GDM1 (cell line): ENCODE data around the gene SLC1A2.

Experiments
- DNase-seq: peaks from one replicate; lab custom pipeline; 2025; lab: John Stamatoyannopoulos, UW

The SLC1A2 gene

DNA sequence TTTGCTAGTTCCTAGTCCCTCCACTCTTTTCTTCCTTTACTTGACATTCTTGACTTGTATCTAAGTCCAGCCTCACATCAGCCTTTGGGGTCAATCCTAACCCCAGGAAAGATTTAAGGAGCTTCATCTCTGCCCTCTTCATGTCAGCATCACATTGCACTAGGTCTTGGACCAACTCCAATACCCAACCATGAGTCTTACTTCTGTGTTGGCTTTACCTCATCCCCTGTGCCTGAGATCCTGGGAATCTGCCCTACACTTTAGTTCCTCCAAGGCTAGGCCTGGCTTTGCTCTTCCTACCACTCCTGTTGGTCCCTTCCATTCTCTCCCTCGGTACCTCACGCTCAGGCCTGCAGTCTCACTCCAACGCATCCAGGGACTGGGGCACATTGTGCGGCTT, 117.0 kb downstream of the SLC1A2 start:
- DNase-seq: no peak

DNA sequence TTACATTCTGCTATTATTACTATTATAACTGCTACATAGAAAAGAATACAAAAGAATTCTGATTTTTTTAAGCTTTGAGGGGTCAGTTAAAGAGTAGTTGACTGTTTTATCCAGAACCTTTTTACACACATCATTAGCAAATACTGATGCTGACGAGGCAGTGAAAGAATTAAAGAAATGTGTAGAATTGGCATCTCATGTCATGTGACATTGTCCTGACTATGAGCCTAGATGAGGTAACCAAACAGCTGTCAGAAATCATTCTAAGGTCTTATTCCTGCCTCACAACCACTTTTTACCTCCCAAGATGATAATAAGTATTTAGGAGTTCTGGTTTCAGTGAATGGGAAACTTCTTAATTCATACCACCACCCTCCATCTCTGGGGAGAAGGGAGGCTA, 121.0 kb downstream of the SLC1A2 start:
- DNase-seq: no peak

DNA sequence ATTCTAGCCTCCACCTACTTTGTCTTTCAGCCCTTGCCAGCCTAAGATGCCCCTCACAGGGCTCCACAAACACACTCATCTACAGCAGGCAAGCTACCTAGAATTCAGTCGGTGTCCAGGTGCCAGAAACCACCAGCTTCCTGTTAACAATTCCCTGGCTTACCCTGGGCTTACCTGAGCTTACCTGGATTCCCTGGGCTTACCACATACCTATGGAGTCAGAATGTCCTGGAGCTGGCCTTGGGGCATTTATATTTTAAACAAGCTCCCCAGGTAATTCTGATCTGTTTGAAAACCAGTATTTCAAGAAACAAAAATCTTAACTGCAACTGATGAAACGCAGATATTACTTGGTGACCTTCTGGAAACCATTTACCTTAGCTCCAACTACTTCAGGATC, 123.6 kb downstream of the SLC1A2 start:
- no peak for DNase-seq

DNA sequence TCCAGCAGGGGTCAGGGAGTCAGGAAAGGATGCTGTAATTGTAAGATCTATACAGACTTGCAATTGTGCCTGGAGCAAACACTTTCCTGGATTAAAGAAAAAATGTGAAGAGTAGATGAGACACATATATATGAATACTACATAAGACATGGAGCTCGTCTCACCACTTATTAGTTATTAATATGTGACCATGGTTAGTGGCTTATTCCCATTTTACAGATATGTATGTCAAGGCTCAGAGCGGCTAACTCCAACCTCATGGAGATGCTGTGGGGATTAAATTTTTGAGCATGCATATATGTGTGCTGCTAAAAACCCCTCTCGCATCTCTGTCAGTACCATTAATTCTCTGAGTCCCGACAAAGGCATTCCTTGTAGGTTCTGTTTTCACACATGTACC, 125.7 kb downstream of the SLC1A2 start:
- no peak for DNase-seq

DNA sequence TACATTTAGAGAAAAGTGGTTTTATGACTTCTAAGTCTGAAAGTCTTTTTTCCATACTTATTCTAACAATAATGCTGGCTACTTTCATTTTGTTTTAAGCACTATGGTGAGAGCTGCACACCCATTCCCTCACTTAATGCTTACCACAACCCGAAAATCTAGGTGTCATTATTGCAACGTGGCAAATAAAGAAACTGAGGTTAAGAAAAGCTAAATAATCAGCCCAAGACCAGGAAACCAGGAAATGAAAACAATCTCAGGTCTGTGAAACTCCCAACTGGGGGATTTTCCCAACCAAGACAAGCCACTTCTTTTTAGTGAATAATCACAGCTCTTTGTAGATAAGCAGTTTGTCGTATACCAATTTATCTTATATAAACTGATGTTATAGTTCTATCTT, 126.3 kb downstream of the SLC1A2 start:
- DNase-seq: no peak

DNA sequence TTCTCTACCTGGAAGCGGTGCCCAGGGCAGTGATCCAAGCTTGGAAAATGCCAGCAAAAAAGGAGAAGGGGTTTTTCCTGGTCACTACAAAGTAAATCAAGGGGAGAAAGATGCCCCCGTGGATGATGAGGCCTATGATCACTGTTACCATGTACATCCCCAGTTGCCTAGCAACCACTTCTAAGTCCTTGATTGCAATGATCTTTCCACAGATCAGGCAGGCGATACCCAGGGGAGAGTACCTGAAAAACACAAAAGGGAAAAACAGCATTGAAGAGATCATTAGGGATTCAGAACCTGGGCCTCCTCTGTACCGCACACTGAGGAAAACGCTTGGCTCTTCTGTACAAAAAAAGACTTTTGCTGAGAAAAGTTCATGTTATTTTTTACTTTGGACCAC, 127.1 kb downstream of the SLC1A2 start:
- DNase-seq: no peak

DNA sequence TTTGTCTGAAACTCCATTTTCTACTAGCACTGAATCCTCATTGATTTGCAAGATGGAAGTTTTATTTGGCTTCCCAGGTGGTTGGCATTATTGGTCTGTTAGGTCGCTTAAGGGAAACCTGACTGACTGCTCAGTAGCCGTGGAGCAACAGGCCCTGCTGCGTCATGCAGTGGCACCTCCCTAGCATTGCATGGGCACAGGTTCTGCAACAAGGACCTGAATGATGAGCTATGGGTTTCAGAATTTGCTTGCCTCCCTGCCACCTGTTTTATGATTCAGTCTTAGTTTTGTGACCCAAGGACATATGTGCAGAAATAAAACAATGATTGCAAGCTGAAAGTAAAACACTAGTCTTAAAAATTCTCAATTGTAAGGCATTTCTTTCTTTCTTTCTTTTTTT, 128.5 kb downstream of the SLC1A2 start:
- DNase-seq: no peak

DNA sequence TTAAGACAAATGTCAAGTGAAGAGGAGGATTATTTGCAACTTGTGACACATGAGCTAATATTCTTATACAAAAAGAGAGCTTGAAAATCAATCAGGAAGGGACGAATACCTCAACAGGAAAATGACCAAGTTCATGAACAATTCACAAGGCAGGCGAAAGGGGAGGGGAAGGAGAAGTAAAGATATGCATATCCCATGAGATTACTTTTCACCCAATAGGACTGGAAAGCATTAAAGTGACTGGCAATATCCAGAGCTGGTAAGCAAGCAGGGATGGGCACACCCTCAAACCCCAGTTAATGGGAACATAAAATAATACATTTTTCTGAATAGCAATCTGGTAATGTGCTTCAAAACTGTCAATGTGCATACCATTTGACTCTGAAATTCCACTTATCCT, 129.5 kb downstream of the SLC1A2 start:
- no peak for DNase-seq

DNA sequence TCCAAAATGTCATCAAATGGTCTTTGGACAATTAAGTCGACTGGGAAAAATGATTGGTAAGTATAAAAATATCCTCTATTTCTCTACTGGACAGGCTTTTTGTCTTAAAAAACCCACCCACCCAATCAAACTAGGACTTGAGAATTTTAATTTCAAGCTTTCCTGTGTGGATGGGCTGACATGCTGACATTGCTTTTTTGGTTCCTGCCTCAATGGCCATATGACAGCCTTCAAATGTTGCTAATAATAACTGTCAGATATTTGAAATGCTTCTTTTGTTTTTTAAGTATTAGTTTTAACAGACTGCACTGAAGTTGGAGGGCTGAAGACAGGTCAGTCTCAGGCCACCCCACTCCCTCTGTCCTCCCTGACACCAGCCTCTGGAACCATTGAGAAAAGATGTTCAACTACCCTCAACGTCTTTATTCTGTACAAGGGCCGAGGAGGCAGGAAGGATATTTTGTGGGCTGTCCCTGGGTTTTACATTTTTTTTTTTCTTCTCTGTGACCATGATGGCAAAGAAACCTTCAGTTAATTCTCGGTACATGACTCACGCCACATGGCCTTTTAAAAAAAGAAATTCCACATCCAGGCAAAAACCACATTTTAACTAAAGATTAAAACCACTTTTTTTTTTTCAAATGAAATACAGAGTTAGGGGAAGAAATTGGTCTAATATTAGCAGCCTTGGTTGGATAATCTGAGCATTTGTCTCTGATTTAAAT, 130.4 kb downstream of the SLC1A2 start:
- DNase-seq: no peak

DNA sequence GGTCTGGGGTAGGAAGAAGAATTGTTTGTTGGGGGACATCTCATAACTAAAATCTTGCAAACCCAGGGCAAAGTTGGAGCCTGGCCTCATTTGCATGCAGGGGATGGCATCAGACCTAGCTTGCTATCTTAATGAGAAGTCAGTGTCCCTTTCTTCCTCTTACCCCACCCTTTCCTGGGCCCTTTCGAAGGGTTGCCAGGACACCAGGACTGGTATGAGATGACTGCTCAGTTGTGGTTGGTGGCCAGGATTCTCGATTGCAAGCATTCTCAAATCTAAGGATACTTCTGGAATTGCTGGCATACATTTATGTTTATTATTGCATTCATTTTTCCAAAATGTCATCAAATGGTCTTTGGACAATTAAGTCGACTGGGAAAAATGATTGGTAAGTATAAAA, 131.0 kb downstream of the SLC1A2 start:
- no peak for DNase-seq

DNA sequence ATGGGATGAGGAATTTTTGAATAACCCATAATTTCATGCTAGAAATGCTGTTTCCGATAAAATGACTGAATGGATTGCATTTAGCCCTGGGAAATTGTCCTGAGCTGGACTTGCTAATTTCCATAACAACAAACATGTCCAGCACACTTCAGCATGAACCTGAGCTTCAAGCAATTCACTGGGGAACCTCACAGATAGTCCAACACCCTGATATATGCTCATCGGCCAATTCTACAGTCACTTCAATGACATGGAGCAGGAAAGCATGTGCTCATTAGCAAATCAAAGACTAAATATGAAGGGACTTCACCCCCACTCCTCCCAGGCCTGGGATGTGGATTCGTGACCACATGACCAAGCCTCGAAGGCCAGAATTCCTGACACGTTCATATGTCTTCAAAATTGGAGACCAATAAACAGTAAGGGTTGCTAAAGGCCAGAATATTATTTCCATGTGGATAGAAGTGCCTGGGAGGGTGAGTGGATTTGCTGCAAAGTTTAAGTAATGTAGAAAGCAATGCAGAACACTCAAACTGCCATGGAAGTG, 131.9 kb downstream of the SLC1A2 start:
- no peak for DNase-seq

DNA sequence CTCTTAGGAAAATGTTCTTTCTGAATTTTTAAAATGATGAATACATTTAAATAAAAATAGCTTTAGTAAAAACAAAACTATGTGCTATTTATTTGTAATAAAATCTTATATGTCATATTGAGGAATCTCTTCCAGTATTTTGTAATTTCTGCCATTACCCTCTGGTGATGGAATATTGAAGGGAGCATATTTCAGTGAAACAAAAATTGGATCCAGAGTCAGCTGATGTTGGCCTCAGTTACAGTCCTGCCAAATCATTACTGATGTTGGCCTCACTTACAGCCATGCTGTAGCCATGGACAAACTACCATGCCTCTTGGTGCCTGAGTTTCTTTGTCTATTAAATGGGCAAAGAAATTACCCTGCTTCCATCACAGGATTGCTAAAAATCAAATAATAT, 133.2 kb downstream of the SLC1A2 start:
- no peak for DNase-seq

DNA sequence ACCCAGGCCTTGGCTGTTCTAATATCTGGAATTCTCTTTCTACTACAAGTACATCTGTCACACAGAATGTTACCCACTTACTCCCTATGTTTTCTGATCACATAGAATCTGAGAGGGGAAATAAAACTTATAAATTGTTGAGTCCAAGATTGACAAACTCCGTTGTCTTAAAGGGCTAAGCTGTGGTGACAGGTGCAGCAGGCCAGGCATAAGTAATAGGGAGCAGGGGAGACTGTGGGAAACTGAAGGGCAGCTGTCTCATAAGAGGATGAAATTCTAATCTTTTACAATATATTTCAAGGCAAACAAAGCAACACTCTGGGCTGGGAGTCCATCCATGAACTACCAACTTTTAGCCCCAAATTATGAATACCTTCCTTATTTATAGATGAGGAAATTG, 133.9 kb downstream of the SLC1A2 start:
- DNase-seq: no peak

DNA sequence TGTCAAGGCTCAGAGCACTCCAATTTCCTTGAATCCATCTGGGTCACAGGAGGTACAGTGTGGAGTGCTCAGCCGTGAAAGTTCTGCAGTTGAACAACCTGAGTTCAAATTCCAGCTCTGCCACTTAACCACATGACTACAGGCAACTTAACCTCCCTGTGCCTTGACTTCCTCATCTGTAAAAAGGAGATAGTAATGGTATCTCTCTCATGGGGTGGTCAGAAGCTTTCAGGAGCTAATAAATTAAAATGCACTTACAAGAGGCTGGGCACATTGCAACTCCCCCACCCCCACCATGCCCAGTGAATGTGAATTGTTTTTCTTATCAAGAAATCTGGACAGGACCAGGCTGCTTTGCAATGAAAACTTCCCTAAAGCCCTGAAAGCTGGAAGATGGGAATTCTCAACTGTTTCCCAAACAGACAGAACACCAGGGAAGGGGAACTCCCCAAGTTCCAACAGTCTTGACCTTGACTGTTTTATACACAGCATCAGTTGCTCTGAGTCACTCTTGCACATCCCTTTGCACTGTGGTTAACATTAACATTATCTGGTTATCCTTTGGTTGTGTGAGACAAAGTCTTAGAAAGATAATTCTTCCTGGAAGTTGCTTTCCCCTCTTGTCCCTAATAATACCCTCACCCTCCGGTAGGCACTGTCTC, 137.0 kb downstream of the SLC1A2 start:
- DNase-seq: no peak

DNA sequence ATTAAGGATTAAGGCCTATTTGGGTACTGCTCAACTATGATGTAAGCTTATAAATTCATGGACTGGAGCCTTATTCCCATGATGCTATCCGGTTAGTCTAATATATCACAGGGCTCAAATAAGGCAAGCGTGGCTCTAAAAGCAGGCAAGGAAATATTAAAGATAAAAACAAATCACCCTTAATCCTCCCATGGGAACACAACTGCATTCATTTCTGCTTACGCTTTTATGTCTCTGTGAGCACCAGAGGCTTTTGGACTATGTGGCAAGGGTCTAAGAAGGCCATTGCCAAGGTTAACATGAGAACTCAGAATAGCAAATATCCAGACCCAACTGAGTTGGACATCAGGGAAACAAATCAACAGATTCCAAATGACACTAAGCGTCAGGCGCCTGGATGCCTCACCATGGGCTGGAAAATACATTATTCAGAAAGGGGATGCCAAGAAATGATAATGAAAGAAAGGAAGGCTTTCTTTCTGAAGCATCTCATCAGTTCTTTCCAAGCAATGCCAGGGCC, 138.1 kb downstream of the SLC1A2 start:
- no peak for DNase-seq

DNA sequence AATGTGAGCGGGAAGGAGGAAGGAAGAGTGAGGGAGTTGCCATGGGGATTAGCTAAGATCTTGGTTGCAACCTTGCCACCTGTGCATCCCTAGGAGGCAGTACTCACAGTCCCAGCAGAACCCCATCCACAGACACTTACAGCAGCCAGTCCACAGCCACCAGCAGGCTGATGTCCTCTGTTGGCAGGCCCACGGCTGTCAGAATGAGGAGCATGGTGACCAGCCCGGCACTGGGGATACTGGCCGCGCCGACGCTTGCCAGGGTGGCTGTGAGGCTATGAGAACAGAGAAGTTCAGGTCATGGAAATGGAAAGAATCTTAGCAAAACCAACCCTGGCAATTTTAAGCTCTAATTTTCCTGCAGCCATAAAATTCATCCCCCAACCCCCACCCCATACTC, 138.6 kb downstream of the SLC1A2 start:
- DNase-seq: no peak

DNA sequence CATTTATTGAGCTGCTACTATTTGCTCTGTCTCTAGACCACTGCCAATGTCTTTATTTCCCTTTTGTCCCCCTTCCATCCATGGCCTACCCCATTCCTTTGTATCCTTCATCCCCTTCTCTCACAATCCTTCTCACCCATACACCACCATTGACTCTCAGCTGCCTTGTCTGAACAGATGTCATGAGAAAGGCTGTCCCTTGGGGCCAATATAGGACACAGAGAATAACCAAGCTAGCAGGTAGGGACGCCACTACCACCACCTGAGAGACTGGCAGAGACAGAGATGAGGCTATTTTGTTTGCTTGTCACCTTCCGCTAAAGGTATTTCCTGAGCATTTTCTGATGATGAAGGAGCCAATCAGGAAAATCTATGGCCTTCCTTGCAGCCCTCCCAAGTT, 141.5 kb downstream of the SLC1A2 start:
- no peak for DNase-seq

DNA sequence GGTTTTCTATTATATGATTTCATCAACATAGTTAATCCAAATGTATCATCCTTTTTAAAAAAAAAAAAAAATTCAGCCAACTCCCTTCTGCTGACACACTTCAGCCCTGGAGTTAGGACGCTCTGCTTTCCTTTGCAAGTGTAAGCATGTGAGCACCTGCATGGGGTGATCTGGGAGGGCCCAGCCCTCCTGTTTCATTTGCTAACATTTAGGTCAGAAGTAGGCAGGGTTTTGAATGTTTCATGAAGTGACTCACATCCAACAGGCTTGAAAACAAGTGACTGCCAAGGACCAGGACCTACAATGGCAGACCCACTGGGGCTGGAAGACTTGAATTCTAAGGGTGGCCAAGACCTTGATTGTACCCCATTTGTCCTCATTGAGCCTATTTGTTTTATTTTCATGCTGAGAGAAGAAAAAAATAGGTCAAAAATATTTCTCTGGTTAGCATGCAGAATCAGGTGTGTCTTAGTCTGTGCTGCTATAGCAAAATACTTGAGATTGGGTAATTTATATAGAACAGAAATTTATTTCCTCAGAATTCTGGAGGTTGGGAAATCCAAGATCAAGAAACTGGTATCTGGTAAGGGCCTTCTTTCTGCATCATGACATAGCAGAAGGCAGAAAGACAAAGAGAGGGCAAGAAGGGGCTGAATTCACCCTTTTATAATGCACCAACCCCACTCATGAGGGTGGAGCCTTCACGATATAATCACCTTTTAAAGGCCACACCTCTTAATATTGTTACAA, 142.8 kb downstream of the SLC1A2 start:
- no peak for DNase-seq

DNA sequence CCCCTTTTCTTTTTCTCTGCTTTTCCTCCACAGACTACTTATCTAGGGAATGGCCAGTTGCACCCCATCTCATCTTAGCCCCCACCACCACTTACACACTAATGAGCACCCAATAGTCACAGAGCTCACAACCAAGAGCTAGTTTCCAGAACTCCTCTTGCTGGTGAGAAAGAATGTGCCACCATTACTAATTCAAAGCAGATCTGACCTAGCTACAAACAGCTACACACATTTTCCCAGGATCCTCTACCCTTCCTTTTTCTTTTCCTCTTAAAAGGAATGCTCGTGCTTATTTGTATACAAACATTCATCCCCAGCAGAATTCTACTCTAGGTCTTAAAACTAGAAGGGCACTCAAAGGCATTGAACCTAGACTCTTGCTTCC, 143.6 kb downstream of the SLC1A2 start:
- no peak for DNase-seq

DNA sequence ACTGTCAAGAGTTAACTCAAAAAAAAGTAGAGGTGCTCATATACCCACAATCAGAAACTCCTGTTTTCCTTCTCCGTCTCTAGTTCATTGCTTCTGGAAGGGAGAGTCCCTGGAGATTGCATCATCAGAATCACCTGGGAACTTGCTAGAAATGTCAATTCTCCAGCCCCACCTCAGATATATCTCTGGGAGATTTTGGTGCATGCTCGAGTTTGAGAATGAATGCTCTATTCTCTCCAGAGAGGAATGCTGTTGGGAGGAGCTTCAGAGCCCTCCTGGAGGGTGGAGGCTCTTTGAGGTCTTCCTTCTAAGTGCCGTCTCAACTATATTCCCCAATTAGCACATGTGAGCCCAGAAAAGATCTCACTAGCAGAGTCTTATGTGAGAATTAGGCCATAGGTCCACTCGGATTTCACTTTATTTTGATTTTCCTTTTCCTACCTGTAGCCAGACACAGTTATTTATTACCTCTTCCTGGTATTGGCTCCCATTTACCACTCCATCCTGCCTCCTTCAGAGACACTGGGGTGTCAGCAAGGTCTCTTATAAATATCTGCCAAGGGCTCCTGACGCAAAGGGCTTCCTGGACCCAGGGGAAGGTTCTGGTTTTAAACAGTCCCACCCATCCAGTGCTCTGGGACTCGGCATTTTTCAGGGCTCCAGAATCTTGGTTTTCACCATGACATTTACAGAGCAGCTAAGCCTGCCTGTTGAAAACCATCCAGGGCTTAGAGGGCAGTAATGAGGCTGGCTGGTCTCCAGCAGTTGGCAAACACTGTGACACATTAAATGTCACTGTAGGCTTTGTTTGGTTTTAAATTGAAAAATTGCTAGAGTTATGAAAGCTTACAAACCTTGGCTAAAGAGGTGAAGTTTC, 144.2 kb downstream of the SLC1A2 start:
- no peak for DNase-seq

DNA sequence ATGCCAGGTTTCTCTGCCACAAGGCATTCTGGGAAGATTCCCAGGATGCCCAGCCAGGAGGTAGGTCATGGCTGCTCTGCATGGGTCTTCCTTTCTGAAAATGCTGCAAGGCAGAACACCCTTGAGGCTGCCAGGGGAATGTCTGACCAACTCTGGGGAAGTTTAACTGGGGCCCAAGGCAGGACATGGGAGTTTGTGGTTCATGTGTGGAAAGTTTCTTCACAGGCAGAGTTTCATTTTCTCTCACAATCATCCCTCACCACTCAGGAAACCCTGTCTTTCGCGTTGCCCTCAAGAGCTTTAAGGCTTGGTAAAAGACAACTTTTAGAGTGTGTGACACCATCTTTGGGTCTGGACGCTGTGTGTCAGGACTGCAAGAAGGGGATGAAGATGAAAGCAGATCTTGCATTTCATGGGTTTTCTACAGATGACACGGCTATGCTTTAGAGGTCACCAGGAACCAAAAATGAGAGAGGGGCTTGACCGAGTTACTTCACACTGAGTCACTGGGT, 146.9 kb downstream of the SLC1A2 start:
- peak; percentile 49 for DNase-seq

DNA sequence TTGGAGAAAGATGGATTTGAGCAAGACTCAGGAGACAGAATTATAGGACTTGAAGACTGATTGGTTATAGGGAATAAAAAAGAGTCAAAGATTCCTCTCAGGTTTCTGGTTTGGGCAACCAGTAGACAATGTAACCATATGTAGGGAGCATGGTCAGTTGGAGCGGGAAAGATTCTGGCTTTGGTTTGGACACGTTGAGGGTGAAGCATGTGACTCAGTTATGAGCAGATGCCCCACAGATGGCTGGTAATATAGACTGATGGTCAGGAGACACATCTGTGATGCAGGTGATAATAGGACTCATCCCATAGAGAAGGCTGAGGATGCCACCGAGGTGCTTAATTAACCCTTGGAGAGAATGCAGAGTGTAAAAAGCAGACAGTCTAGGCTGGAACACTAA, 148.3 kb downstream of the SLC1A2 start:
- DNase-seq: no peak
